HG02763 (cell line): ENCODE measurements around the gene RAC3.

Source experiments
- ATAC-seq: cut with Tn5 transposase; IDR thresholded peaks from one replicate; pipeline ENCODE4 v1.9.1; 2021; ENCODE audit warnings: mild to moderate bottlenecking, moderate library complexity; ENCODE audit not compliant: unreplicated experiment

RAC3 gene

GRCh38 chr17:82031303-82031884, at the start of gene RAC3:
Gene RAC3 (plus strand): TSS chr17:82031678. CDS start chr17:82031762, 84 bp downstream.
- ATAC-seq: no peak

- ATAC-seq: no peak
These were observed 48.4 kb upstream of the RAC3 start for GRCh38 chr17:81983011-81983638.

GRCh38 chr17:81983639-81984373, 47.7 kb upstream of the RAC3 start:
- ATAC-seq: no peak

GRCh38 chr17:81984773-81985410, 46.6 kb upstream of the RAC3 start:
- ATAC-seq: no peak

GRCh38 chr17:81986606-81987005, 44.9 kb upstream of the RAC3 start:
- ATAC-seq: no peak

- ATAC-seq: no peak
These were observed 44.2 kb upstream of the RAC3 start for GRCh38 chr17:81987161-81987770.

GRCh38 chr17:81990836-81991683, 40.4 kb upstream of the RAC3 start:
- no peak for ATAC-seq

- ATAC-seq: no peak
These were observed 39.7 kb upstream of the RAC3 start for GRCh38 chr17:81991684-81992305.

- ATAC-seq: no peak
These were observed 39.0 kb upstream of the RAC3 start for GRCh38 chr17:81992306-81993102.

- no peak for ATAC-seq
These were observed 37.5 kb upstream of the RAC3 start for GRCh38 chr17:81993729-81994592.

- ATAC-seq: no peak
These were observed 36.6 kb upstream of the RAC3 start for GRCh38 chr17:81994593-81995462.

GRCh38 chr17:81995463-81996231, 35.8 kb upstream of the RAC3 start:
- no peak for ATAC-seq

GRCh38 chr17:81996232-81996756, 35.2 kb upstream of the RAC3 start:
- no peak for ATAC-seq

GRCh38 chr17:81996757-81997441, 34.6 kb upstream of the RAC3 start:
- no peak for ATAC-seq

- no peak for ATAC-seq
These were observed 33.3 kb upstream of the RAC3 start for GRCh38 chr17:81998212-81998611.
